Measurements from ENCODE around the gene PLCG2. TPM values are rescaled to one million over a fixed set of nuclear protein-coding genes. Genes with fewer than 3 reads are reported as not detected.

PLCG2 gene
- total RNA-seq, 2 experiments from 2014 or later: 196 to 485 TPM

DNA sequence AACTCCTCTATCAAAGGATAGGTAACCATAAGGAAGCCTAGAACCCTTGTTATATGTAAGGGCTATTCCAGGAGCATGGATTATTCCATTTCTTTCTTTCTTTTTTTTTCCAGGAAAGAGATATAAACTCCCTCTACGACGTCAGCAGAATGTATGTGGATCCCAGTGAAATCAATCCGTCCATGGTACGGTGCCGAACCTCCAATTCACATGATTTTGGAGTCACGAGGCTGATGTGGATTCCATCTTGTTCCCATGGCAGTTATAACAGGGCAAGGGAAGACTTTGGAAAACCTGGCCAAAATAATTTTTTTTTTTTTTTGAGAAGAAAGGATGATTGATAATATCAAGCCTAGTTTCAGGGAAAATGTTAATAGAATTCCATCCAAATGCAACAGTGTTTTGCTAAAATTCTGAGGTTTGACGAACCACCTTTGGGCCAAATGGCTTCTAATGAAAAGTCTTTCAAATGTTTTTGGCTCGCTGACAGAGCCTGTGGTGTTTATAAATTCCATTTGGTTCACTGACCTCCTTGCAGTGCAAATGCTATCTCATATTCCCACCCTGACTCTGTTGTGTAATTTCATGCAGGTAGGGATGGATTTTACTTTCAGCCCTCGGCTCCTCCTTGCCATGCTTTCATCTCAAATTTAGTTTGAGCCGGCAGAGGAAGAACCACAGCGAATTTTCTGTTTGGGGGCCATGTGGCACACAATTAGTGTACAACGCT lies 142.2 kb downstream of the PLCG2 start:
- Histone ChIP-seq H3K36me3 (ENCODE audit: insufficient read depth, low read length) (peaks cover 96% of the 10 kb centered on the region), H3K4me3 (ENCODE audit: low read depth, low read length, poor library complexity, severe bottlenecking) (no peak overlapping the region), H3K4me1 (ENCODE audit: insufficient read depth, low read length, poor library complexity, severe bottlenecking) (peaks cover 23% of the 10 kb centered on the region), H4K20me1 (ENCODE audit: insufficient read depth, low read length) (no peaks in the 10 kb centered on the region), H3K9me2 (ENCODE audit: insufficient read depth, low read length) (no peaks in the 10 kb centered on the region), H3K9me3 (ENCODE audit: low read length) (no peaks in the 10 kb centered on the region), H2AFZ (ENCODE audit: low read length) (no peak overlapping the region), H3K4me2 (ENCODE audit: low read length) (no peak overlapping the region), H3K27ac (ENCODE audit: low read depth, low read length, poor library complexity, severe bottlenecking) (no peak overlapping the region), H3K79me2 (ENCODE audit: insufficient read depth, low read depth, low read length) (peaks cover 4% of the 10 kb centered on the region; the same call in 1 of the 2 replicates)
- intact Hi-C loops (cut with micrococcal nuclease; ENCODE audit: unreplicated experiment): no loop called here
- no peak for DNase-seq (ENCODE audit: low spot score)
- no peak for TF ChIP-seq EZH2phosphoT487 (IDR thresholded peaks at IDR 0.05; ENCODE audit: borderline replicate concordance, low read depth, low read length)
- TF ChIP-seq, protein P1, sequence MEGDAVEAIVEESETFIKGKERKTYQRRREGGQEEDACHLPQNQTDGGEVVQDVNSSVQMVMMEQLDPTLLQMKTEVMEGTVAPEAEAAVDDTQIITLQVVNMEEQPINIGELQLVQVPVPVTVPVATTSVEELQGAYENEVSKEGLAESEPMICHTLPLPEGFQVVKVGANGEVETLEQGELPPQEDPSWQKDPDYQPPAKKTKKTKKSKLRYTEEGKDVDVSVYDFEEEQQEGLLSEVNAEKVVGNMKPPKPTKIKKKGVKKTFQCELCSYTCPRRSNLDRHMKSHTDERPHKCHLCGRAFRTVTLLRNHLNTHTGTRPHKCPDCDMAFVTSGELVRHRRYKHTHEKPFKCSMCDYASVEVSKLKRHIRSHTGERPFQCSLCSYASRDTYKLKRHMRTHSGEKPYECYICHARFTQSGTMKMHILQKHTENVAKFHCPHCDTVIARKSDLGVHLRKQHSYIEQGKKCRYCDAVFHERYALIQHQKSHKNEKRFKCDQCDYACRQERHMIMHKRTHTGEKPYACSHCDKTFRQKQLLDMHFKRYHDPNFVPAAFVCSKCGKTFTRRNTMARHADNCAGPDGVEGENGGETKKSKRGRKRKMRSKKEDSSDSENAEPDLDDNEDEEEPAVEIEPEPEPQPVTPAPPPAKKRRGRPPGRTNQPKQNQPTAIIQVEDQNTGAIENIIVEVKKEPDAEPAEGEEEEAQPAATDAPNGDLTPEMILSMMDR (conservative IDR thresholded peaks at IDR 0.05; ENCODE audit: low read length): no peak
- ChIA-PET CTCF (ENCODE audit: unreplicated experiment) (no interaction called here), POLR2A (no interaction called here)
- BruUV-seq (replicated peaks): no TSS peak

- peaks cover 16% of the 10 kb centered on the region for H3K4me1 ChIP-seq (ENCODE audit: insufficient read depth, low read length, poor library complexity, severe bottlenecking)
- ChIA-PET CTCF (ENCODE audit: unreplicated experiment) (no interaction called here), POLR2A (interaction anchor here (0.5 kb wide), 1 partner anchor 534 kb away, joined by 3 read pairs; no protein-coding TSS in a partner anchor)
- intact Hi-C loops (cut with micrococcal nuclease; ENCODE audit: unreplicated experiment): no loop called here
- H3K36me3 ChIP-seq (ENCODE audit: insufficient read depth, low read length): peaks cover 96% of the 10 kb centered on the region
- no peak for DNase-seq (ENCODE audit: low spot score)
- H3K9me3 ChIP-seq (ENCODE audit: low read length): no peaks in the 10 kb centered on the region
- TF ChIP-seq, protein P1 (conservative IDR thresholded peaks at IDR 0.05; ENCODE audit: low read length): no peak
- TF ChIP-seq EZH2phosphoT487 (IDR thresholded peaks at IDR 0.05; ENCODE audit: borderline replicate concordance, low read depth, low read length): no peak
- BruUV-seq (replicated peaks): no TSS peak
- no peak overlapping the region for H3K4me3 ChIP-seq (ENCODE audit: low read depth, low read length, poor library complexity, severe bottlenecking)
- H3K27ac ChIP-seq (ENCODE audit: low read depth, low read length, poor library complexity, severe bottlenecking): no peak overlapping the region
- H3K9me2 ChIP-seq (ENCODE audit: insufficient read depth, low read length): no peaks in the 10 kb centered on the region
- H4K20me1 ChIP-seq (ENCODE audit: insufficient read depth, low read length): no peaks in the 10 kb centered on the region
- peaks cover 3% of the 10 kb centered on the region; the same call in 1 of the 2 replicates for H3K79me2 ChIP-seq (ENCODE audit: insufficient read depth, low read depth, low read length)
- H3K4me2 ChIP-seq (ENCODE audit: low read length): no peak overlapping the region
- no peak overlapping the region for H2AFZ ChIP-seq (ENCODE audit: low read length)
Measured at GRCh38 chr16:81921843-81922584, 142.9 kb downstream of the PLCG2 start.

DNA sequence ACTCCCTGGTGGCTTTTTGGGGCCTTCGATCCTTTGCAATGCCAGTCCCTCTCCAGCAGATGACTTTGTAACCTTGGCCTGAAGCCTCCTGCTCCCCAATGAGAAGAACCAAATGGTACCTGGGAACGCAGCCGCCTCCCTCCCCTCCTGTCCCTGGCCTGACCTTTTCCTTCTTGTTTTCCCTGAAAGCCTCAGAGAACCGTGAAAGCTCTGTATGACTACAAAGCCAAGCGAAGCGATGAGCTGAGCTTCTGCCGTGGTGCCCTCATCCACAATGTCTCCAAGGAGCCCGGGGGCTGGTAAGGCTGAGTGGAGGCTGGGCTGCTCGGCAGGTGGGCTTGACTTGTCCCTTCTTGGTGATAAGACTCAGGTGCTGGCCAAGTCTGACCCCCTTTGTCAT lies 144.2 kb downstream of the PLCG2 start:
- intact Hi-C loops (cut with micrococcal nuclease; ENCODE audit: unreplicated experiment): no loop called here
- peaks cover 11% of the 10 kb centered on the region for H3K4me1 ChIP-seq (ENCODE audit: insufficient read depth, low read length, poor library complexity, severe bottlenecking)
- H3K27ac ChIP-seq (ENCODE audit: low read depth, low read length, poor library complexity, severe bottlenecking): no peak overlapping the region
- H3K4me3 ChIP-seq (ENCODE audit: low read depth, low read length, poor library complexity, severe bottlenecking): no peak overlapping the region
- BruUV-seq (replicated peaks): no TSS peak
- H2AFZ ChIP-seq (ENCODE audit: low read length): no peak overlapping the region
- no peaks in the 10 kb centered on the region for H4K20me1 ChIP-seq (ENCODE audit: insufficient read depth, low read length)
- H3K79me2 ChIP-seq (ENCODE audit: insufficient read depth, low read depth, low read length): peaks cover 3% of the 10 kb centered on the region; the same call in 1 of the 2 replicates
- H3K4me2 ChIP-seq (ENCODE audit: low read length): no peak overlapping the region
- ChIA-PET POLR2A (no interaction called here), CTCF (ENCODE audit: unreplicated experiment) (no interaction called here)
- no peaks in the 10 kb centered on the region for H3K9me2 ChIP-seq (ENCODE audit: insufficient read depth, low read length)
- no peak for DNase-seq (ENCODE audit: low spot score)
- H3K36me3 ChIP-seq (ENCODE audit: insufficient read depth, low read length): peaks cover 98% of the 10 kb centered on the region
- H3K9me3 ChIP-seq (ENCODE audit: low read length): no peaks in the 10 kb centered on the region
- TF ChIP-seq, protein P1 (conservative IDR thresholded peaks at IDR 0.05; ENCODE audit: low read length): no peak
- TF ChIP-seq EZH2phosphoT487 (IDR thresholded peaks at IDR 0.05; ENCODE audit: borderline replicate concordance, low read depth, low read length): no peak

Data from OCI-LY7 (cell line).